GM23248 (cell line): ENCODE results near the gene PAQR5.

Experiments
- EZH2 ChIP-seq: fragments of 200-600 bp; sonication (generic); IDR thresholded peaks from 2 replicates; pipeline ENCODE4 v1.6.1; 2018; ENCODE audit warnings: antibody characterized with exemption, mild to moderate bottlenecking; ENCODE audit not compliant: insufficient read depth, poor library complexity, severe bottlenecking
- EZH2phosphoT487 ChIP-seq: fragments of 200-600 bp; sonication (generic); IDR thresholded peaks from 2 replicates; pipeline ENCODE4 v1.6.1; 2018; ENCODE audit warnings: antibody characterized with exemption, moderate library complexity, mild to moderate bottlenecking, low read depth; ENCODE audit not compliant: insufficient read depth

GRCh38 chr15:69302929-69303328 lies 4.2 kb downstream of the PAQR5 start:
- TF ChIP-seq EZH2 (no peak), EZH2phosphoT487 (no peak)
